ENCODE data around the gene APRT.

GRCh38 chr16:88825146-88825545, 13.4 kb upstream of the APRT start:
- TF ChIP-seq POLR2A (IDR thresholded peaks at IDR 0.05; ENCODE audit: low read depth, low read length) (no peak), TAF1 (IDR thresholded peaks at IDR 0.05; ENCODE audit: borderline replicate concordance, low read depth, low read length) (no peak), POLR2AphosphoS5 (IDR thresholded peaks at IDR 0.05; ENCODE audit: low read depth, low read length) (no peak)
